AG04449 (cell line): ENCODE measurements around the gene OGFOD3.

ENCODE experiments used
- CTCF ChIA-PET: fragments of 350-600 bp; formaldehyde crosslinking; extraction: SDS; loops from one replicate; lab custom pipeline; 2021; ENCODE audit warnings: antibody characterized with exemption; lab: Yijun Ruan, JAX
- POLR2A ChIA-PET: fragments of 400-600, 350-600 bp; formaldehyde crosslinking; extraction: SDS; loops from one replicate; lab custom pipeline; 2020; ENCODE audit warnings: antibody characterized with exemption, inconsistent platforms; lab: Yijun Ruan, JAX
- DNase-seq: peaks from one replicate; pipeline ENCODE4 v3.0.0-alpha.2; 2010; ENCODE audit warnings: low read depth, low spot score
- H3K4me3 ChIP-seq: 2 replicates; pipeline ENCODE4 v1.5.1; 2011; ENCODE audit warnings: low read depth, mild to moderate bottlenecking, control low read depth, low read length
- TF ChIP-seq, protein P1 (sequence below): IDR thresholded peaks from one replicate; pipeline ENCODE4 v1.5.1; 2011; ENCODE audit warnings: mild to moderate bottlenecking, moderate library complexity, low read length, control low read depth, inconsistent platforms; ENCODE audit not compliant: insufficient read depth; ENCODE audit errors: missing control alignments

Gene OGFOD3

DNA sequence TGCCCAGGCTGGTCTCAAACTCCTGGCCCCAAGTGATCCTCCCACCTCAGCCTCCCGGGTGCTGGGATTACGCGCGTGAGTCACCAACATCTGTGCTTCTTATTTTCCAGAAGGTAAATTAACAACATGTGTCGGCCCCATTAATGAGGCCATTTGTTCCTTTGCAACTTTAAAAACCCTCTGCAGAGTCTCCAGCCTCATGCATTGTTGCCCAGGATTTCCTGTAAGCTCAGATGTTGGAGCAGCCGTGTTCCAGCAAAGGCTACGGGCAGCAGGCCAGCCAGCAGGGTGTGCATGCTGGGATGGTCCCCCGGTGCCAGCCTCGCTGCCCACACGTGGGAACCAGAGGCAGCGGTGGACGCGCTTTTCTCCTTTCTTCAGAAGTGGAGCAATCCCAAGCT is 19.3 kb downstream of the OGFOD3 start:
- TF ChIP-seq, protein P1, sequence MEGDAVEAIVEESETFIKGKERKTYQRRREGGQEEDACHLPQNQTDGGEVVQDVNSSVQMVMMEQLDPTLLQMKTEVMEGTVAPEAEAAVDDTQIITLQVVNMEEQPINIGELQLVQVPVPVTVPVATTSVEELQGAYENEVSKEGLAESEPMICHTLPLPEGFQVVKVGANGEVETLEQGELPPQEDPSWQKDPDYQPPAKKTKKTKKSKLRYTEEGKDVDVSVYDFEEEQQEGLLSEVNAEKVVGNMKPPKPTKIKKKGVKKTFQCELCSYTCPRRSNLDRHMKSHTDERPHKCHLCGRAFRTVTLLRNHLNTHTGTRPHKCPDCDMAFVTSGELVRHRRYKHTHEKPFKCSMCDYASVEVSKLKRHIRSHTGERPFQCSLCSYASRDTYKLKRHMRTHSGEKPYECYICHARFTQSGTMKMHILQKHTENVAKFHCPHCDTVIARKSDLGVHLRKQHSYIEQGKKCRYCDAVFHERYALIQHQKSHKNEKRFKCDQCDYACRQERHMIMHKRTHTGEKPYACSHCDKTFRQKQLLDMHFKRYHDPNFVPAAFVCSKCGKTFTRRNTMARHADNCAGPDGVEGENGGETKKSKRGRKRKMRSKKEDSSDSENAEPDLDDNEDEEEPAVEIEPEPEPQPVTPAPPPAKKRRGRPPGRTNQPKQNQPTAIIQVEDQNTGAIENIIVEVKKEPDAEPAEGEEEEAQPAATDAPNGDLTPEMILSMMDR = no peak
- CTCF ChIA-PET = interaction anchor here (1.2 to 2.8 kb wide), 5 partner anchors 15 to 99 kb away, joined by 3 to 25 read pairs (median 8); partner anchors contain the start of gene TEX19
- no peak overlapping the region for H3K4me3 ChIP-seq
- DNase-seq = peak; percentile 33
- POLR2A ChIA-PET = no interaction called here

DNA sequence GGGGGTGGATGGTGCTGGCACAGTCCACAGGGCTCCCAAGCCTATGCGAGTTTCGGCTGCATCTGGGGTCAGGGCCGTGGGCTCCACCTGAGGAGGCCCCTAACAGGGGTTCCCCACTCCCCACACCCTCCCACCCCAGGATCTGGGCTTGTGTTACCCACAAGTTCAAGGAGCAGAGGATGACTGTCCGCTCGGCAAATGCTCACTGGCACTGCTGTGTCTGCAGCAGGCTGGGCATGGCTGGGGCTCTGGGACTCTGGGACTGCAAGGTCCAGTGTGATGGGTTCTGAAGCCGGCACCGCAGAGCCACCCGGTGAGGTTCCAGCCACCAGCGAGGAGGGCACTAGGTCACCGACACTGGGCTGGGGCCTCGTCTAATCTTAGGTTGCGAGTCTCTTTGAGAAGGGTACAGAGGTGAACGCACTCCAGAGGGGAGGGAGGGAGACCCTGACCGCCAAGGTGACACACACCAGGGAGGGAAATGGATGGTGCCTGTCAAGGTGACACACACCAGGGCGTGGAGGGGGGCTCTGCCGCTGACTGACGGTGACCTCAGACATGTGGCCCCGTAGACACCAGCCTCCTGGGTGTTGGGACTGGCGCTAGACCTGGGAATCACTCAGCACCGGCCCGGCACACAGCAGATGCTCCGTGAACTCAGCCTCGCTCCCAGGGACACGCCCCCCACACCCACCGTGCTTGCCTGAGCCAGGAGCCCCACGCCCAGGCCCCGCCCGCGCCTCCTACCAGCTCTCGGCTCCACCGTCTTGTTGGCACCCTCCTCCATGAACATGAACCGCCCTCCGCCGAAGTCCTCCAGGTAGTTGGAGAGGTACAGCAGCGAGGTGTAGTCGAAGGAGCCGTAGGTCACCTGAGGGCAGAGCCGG is 20.7 kb downstream of the OGFOD3 start:
- ChIA-PET POLR2A (no interaction called here), CTCF (interaction anchor here (0.8 to 2.8 kb wide), 2 partner anchors 16 to 109 kb away, joined by 3 to 10 read pairs; no protein-coding TSS in a partner anchor)
- no peak for DNase-seq
- H3K4me3 ChIP-seq = no peak overlapping the region
- TF ChIP-seq, protein P1 = no peak

DNA sequence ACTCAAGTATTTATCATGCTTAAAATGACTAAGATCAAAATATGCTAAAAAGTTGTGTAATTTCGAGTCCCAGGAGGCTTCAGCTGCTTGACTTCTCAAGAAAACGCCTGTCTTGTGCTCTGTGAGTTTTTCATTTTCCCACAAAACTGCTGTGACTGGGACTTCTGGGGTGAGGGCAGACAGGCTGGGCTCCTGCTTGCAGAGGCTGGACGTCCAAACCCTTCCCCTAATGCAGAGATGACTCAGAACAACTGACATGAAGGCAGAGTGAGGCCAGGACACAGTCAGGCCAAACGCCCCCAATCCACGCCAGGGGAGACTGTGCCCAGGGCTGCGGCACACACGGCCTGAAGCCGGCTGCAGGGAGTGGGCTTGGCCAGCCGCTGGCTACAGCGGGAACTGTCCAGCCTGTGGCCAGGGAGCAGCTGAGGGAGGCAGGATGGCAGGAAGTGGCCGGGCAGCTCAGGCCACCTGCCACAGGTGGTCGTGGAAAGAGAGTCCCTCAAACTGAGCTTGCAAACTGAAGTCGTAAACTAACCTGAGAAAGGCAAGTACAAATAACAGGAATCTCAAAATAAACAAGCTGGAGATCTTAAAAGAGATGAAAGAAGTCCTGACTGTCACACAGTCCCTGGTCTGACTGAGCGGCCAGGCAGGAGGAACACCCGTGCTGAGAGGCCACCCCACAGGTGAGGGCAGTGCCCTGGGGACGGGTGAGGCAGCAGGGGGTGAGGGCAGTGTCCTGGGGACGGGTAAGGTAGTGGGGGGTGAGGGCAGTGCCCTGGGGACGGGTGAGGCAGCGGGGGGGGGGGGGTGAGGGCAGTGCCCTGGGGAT is 21.6 kb downstream of the OGFOD3 start:
- ChIA-PET POLR2A (no interaction called here), CTCF (no interaction called here)
- H3K4me3 ChIP-seq = no peak overlapping the region
- TF ChIP-seq, protein P1 = no peak
- DNase-seq = peak; percentile 90

DNA sequence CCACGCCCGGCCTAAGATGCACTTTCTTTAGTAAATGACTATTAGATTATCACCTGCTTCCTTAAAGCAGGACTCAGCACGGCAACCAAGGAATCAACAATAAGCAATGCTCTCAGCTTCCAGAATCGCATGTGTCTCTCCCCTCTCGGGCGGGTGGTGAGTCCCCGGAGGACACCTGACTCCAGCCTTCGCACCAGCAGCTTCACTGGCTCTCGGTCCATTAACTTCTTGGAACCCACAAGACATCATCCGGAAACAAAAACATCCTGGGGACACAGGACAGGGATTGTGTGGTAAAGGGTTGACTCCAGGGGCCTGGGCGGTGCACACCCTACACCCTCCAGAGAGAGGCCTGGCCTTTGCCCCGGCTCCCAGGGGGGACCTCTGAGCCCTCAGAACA is 24.1 kb downstream of the OGFOD3 start:
- no peak overlapping the region for H3K4me3 ChIP-seq
- CTCF ChIA-PET = interaction anchor here (0.9 to 1.3 kb wide), 3 partner anchors 19 to 44 kb away, joined by 3 to 5 read pairs (median 3); no protein-coding TSS in a partner anchor
- DNase-seq = no peak
- TF ChIP-seq, protein P1 = no peak
- POLR2A ChIA-PET = no interaction called here

DNA sequence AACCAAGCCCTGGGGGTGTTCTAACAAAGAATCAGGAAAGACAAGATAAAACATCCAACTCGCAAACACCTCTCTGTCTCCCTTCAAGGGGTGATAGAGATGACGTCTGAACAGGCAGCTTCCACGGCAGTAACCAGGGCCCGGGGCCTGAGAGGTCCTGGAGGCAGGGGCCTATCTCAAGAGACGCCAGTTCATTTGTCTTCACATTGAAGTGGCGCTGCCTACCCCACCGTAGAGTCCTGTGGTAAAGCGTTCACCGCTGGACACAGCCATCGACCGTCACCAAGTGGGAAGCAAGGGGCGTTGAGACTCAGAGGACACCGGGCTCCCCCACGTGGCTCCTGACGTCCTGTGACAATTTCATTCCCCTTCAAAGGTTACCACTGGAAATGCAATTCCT is 25.4 kb downstream of the OGFOD3 start:
- TF ChIP-seq, protein P1 = no peak
- no peak for DNase-seq
- ChIA-PET CTCF (interaction anchor here (1.5 kb wide), 1 partner anchor 22 kb away, joined by 4 read pairs; no protein-coding TSS in a partner anchor), POLR2A (no interaction called here)
- no peak overlapping the region for H3K4me3 ChIP-seq
